GM12878 (cell line): Measurements from ENCODE around the gene SH2B2. TPM values are rescaled to one million over a fixed set of nuclear protein-coding genes. Genes with fewer than 3 reads are reported as not detected.
A peak's percentile ranks its signal among the peaks of the same experiment; 100 is the strongest.

Experiments
- EED ChIP-seq: sonication (generic); IDR thresholded peaks from 2 replicates; pipeline ENCODE4 v1.6.1; 2016; ENCODE audit warnings: antibody characterized with exemption, low read depth
- HCFC1 ChIP-seq: fragments of 150-350 bp; IDR thresholded peaks from 2 replicates; pipeline ENCODE4 v1.6.1; 2014; ENCODE audit warnings: low read length
- IKZF2 ChIP-seq, 2 experiments: fragments of 450-650 bp; IDR thresholded peaks; 2 replicates each; pipeline ENCODE4 v1.6.1; 2017; ENCODE audit warnings: mild to moderate bottlenecking in 2 of 2, moderate library complexity in 2 of 2
- KAT2A ChIP-seq: conservative IDR thresholded peaks from 2 replicates; pipeline ENCODE4 v1.6.1; 2011; ENCODE audit warnings: low read depth, low read length; ENCODE audit not compliant: control insufficient read depth
- KLF5 ChIP-seq: fragments of 450-650 bp; IDR thresholded peaks from 2 replicates; pipeline ENCODE4 v1.6.1; 2014; ENCODE audit warnings: mild to moderate bottlenecking; ENCODE audit not compliant: partially characterized antibody
- MEF2A ChIP-seq: IDR thresholded peaks from 2 replicates; pipeline ENCODE4 v1.6.1; 2011; ENCODE audit warnings: low read depth, mild to moderate bottlenecking, low read length, moderate library complexity; ENCODE audit not compliant: insufficient read depth
- MTA2 ChIP-seq: fragments of 450-650 bp; IDR thresholded peaks from 2 replicates; pipeline ENCODE4 v1.6.1; 2016; ENCODE audit warnings: low read depth, mild to moderate bottlenecking, moderate library complexity
- MTA3 ChIP-seq: IDR thresholded peaks from 2 replicates; pipeline ENCODE4 v1.6.1; 2012; ENCODE audit warnings: low read length, inconsistent platforms, borderline replicate concordance
- NFIC ChIP-seq: IDR thresholded peaks from 2 replicates; pipeline ENCODE4 v1.6.1; 2012; ENCODE audit warnings: low read depth, mild to moderate bottlenecking, inconsistent platforms, low read length, moderate library complexity
- NFXL1 ChIP-seq: fragments of 450-650 bp; IDR thresholded peaks from 2 replicates; pipeline ENCODE4 v1.6.1; 2017; ENCODE audit warnings: antibody characterized with exemption, mild to moderate bottlenecking, borderline replicate concordance
- STAT1 ChIP-seq: fragments of 450-650 bp; conservative IDR thresholded peaks from 2 replicates; pipeline ENCODE4 v1.6.1; 2014; ENCODE audit warnings: antibody characterized with exemption, mild to moderate bottlenecking
- SUPT20H ChIP-seq: IDR thresholded peaks from 2 replicates; pipeline ENCODE4 v1.6.1; 2011; ENCODE audit warnings: low read depth, mild to moderate bottlenecking, low read length, moderate library complexity, borderline replicate concordance; ENCODE audit not compliant: control insufficient read depth
- TARDBP ChIP-seq: IDR thresholded peaks from 2 replicates; pipeline ENCODE4 v1.6.1; 2016; ENCODE audit warnings: borderline replicate concordance
- YBX1 ChIP-seq: fragments of 450-650 bp; IDR thresholded peaks from 2 replicates; pipeline ENCODE4 v1.6.1; 2016; ENCODE audit warnings: antibody characterized with exemption
- YY1 ChIP-seq: IDR thresholded peaks from 2 replicates; pipeline ENCODE4 v1.6.1; 2011; ENCODE audit warnings: low read depth, mild to moderate bottlenecking, low read length
- ZNF217 ChIP-seq: fragments of 450-650 bp; IDR thresholded peaks from 2 replicates; pipeline ENCODE4 v1.6.1; 2017; ENCODE audit warnings: antibody characterized with exemption, mild to moderate bottlenecking
- ZNF274 ChIP-seq: IDR thresholded peaks from one replicate; pipeline ENCODE4 v1.8.0; 2011; ENCODE audit not compliant: insufficient read length, insufficient read depth
- polyA plus RNA-seq, 11 experiments: library from polyadenylated mRNA; depleted of rRNA in 4 of 11; unstranded in 6 of 11; stranded (reverse) in 5 of 11; fragments of >200 nt; fragmentation: Nextera tagmentation in 4 of 11; fragmentation: Illumina TruSeq in 1 of 11; extraction: Ambion mirVana in 4 of 11; extraction: Trizol in 1 of 11; gene quantifications; 1 replicate in 1 of 11; 2 replicates in 10 of 11; pipeline versions ENCODE4 v1.2.1 to v1.2.3, GENCODE V29; 2011 to 2016; ENCODE audit warnings: inconsistent platforms in 2 of 11, missing spikeins in 2 of 11, low read depth in 1 of 11
- total RNA-seq, 4 experiments: library from RNA; depleted of rRNA in 3 of 4; stranded (reverse); fragments of >200 nt in 3 of 4; fragmentation: Illumina TruSeq in 1 of 4; extraction: Trizol in 1 of 4; gene quantifications; 2 replicates each; pipeline versions ENCODE4 v1.2.1 to v1.2.3, GENCODE V29; 2013 to 2021
- TF ChIP-seq, protein P1 (sequence below): fragments of 450-650 bp; IDR thresholded peaks from 2 replicates; pipeline ENCODE4 v1.6.1; 2018; ENCODE audit warnings: borderline replicate concordance, mild to moderate bottlenecking; ENCODE audit not compliant: partially characterized antibody
- TF ChIP-seq, protein P2 (sequence below): fragments of 450-650 bp; conservative IDR thresholded peaks from 2 replicates; pipeline ENCODE4 v1.6.1; 2017; ENCODE audit warnings: mild to moderate bottlenecking, moderate library complexity
- TF ChIP-seq, protein P3 (sequence below): fragments of 450-650 bp; IDR thresholded peaks from 2 replicates; pipeline ENCODE4 v1.6.1; 2017; ENCODE audit warnings: mild to moderate bottlenecking, low read depth, inconsistent platforms; ENCODE audit not compliant: poor library complexity, severe bottlenecking
- TF ChIP-seq, protein P4 (sequence below): IDR thresholded peaks from 2 replicates; pipeline ENCODE4 v1.6.1; 2012; ENCODE audit warnings: low read length, inconsistent platforms
- TF ChIP-seq, protein P5 (sequence below): fragments of 450-650 bp; IDR thresholded peaks from 2 replicates; pipeline ENCODE4 v1.6.1; 2014; ENCODE audit warnings: mild to moderate bottlenecking

Gene SH2B2
- total and polyA plus RNA-seq, 10 of the 15 experiments (the other 5 are each of a cell fraction or from before 2014, with no cell fraction given), result 0.13 to 55.1 (median 7.4) TPM; not detected in 1

DNA sequence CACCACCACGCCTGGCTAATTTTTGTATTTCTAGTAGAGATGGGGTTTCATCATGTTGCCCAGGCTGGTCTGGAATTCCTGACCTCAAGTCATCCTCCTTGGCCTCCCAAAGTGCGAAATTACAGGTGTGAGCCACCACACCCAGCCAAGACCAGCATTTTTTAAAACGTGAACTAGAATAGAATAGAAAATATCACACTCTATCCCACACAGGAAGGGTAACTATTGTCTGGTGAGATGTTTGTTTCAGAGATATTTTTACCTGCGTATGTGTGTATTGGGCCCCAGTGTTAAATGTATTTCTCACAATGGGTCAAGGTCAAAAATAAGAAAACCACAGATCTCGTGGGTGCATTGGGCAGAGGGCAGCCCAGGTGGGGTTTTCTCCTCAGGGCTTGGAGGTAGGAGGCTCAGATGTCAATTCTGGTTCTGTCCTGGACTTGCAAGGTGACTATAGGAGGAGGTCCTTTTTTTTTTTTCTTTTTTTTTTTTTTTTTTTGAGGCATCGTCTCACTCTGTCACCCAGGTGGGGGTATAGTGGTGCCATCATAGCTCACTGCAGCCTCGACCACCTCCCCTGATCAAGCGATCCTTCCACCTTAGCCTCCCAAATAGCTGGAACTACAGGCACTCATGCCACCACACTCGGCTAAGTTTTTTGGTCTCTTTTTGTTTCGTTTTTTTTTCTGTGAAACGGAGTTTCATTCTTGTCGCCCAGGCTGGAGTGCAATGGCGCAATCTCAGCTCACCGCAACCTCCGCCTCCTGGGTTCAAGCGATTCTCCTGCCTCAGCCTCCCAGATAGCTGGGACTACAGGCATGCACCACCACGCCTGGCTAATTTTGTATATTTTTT lies 19.0 kb downstream of the SH2B2 start (continued):
- TF ChIP-seq NFIC (peak; percentile 84), ZNF217 (peak; percentile 96), STAT1 (no peak), KAT2A (no peak), EED (peak; percentile 67), IKZF2 (IDR thresholded peaks at IDR 0.05) (peak; percentile 83 to 92), SUPT20H (no peak), NFXL1 (no peak), HCFC1 (no peak), MTA3 (peak; percentile 69; the same call in 1 of the 2 replicates), YBX1 (no peak), KLF5 (no peak), TARDBP (no peak), ZNF274 (no peak), YY1 (no peak), MTA2 (peak; percentile 84), MEF2A (peak; percentile 90)
- TF ChIP-seq, protein P1, sequence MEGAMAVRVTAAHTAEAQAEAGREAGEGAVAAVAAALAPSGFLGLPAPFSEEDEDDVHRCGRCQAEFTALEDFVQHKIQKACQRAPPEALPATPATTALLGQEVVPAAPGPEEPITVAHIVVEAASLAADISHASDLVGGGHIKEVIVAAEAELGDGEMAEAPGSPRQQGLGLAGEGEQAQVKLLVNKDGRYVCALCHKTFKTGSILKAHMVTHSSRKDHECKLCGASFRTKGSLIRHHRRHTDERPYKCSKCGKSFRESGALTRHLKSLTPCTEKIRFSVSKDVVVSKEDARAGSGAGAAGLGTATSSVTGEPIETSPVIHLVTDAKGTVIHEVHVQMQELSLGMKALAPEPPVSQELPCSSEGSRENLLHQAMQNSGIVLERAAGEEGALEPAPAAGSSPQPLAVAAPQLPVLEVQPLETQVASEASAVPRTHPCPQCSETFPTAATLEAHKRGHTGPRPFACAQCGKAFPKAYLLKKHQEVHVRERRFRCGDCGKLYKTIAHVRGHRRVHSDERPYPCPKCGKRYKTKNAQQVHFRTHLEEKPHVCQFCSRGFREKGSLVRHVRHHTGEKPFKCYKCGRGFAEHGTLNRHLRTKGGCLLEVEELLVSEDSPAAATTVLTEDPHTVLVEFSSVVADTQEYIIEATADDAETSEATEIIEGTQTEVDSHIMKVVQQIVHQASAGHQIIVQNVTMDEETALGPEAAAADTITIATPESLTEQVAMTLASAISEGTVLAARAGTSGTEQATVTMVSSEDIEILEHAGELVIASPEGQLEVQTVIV, result no peak
- TF ChIP-seq, protein P2, sequence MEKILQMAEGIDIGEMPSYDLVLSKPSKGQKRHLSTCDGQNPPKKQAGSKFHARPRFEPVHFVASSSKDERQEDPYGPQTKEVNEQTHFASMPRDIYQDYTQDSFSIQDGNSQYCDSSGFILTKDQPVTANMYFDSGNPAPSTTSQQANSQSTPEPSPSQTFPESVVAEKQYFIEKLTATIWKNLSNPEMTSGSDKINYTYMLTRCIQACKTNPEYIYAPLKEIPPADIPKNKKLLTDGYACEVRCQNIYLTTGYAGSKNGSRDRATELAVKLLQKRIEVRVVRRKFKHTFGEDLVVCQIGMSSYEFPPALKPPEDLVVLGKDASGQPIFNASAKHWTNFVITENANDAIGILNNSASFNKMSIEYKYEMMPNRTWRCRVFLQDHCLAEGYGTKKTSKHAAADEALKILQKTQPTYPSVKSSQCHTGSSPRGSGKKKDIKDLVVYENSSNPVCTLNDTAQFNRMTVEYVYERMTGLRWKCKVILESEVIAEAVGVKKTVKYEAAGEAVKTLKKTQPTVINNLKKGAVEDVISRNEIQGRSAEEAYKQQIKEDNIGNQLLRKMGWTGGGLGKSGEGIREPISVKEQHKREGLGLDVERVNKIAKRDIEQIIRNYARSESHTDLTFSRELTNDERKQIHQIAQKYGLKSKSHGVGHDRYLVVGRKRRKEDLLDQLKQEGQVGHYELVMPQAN, result peak; percentile 37; the same call in 1 of the 2 replicates
- TF ChIP-seq, protein P3, sequence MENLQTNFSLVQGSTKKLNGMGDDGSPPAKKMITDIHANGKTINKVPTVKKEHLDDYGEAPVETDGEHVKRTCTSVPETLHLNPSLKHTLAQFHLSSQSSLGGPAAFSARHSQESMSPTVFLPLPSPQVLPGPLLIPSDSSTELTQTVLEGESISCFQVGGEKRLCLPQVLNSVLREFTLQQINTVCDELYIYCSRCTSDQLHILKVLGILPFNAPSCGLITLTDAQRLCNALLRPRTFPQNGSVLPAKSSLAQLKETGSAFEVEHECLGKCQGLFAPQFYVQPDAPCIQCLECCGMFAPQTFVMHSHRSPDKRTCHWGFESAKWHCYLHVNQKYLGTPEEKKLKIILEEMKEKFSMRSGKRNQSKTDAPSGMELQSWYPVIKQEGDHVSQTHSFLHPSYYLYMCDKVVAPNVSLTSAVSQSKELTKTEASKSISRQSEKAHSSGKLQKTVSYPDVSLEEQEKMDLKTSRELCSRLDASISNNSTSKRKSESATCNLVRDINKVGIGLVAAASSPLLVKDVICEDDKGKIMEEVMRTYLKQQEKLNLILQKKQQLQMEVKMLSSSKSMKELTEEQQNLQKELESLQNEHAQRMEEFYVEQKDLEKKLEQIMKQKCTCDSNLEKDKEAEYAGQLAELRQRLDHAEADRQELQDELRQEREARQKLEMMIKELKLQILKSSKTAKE, result peak; percentile 96
- TF ChIP-seq, protein P4, sequence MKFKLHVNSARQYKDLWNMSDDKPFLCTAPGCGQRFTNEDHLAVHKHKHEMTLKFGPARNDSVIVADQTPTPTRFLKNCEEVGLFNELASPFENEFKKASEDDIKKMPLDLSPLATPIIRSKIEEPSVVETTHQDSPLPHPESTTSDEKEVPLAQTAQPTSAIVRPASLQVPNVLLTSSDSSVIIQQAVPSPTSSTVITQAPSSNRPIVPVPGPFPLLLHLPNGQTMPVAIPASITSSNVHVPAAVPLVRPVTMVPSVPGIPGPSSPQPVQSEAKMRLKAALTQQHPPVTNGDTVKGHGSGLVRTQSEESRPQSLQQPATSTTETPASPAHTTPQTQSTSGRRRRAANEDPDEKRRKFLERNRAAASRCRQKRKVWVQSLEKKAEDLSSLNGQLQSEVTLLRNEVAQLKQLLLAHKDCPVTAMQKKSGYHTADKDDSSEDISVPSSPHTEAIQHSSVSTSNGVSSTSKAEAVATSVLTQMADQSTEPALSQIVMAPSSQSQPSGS, result peak; percentile 79
- TF ChIP-seq, protein P5, sequence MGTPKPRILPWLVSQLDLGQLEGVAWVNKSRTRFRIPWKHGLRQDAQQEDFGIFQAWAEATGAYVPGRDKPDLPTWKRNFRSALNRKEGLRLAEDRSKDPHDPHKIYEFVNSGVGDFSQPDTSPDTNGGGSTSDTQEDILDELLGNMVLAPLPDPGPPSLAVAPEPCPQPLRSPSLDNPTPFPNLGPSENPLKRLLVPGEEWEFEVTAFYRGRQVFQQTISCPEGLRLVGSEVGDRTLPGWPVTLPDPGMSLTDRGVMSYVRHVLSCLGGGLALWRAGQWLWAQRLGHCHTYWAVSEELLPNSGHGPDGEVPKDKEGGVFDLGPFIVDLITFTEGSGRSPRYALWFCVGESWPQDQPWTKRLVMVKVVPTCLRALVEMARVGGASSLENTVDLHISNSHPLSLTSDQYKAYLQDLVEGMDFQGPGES, result no peak
